SK-N-SH treated with all-trans-retinoic acid at 6 μM for 48 hours (cell line): ENCODE results near the gene IL1R2.

Experiments used
- ATAC-seq: fragments of 200-7000 bp; cut with Tn5 transposase; 3 replicates; pipeline ENCODE4 v1.9.1; 2020; ENCODE audit warnings: mild to moderate bottlenecking, moderate library complexity
- ARNTL ChIP-seq: fragments of 450-650 bp; formaldehyde crosslinking; IDR thresholded peaks from 2 replicates; pipeline ENCODE4 v1.5.0; 2020; ENCODE audit warnings: low read depth, mild to moderate bottlenecking, moderate library complexity, borderline replicate concordance
- BACH2 ChIP-seq: fragments of 250-450 bp; sonication (Bioruptor Pico); IDR thresholded peaks from 2 replicates; pipeline ENCODE4 v1.9.0; 2021; ENCODE audit warnings: mild to moderate bottlenecking, borderline replicate concordance
- CSDC2 ChIP-seq: fragments of 250-450 bp; sonication (Bioruptor Pico); IDR thresholded peaks from 2 replicates; pipeline ENCODE4 v1.5.0; 2020; ENCODE audit warnings: mild to moderate bottlenecking, moderate library complexity
- ESRRG ChIP-seq: fragments of 250-450 bp; sonication (Bioruptor Pico); IDR thresholded peaks from 2 replicates; pipeline ENCODE4 v1.6.1; 2021; ENCODE audit warnings: mild to moderate bottlenecking
- GLIS3 ChIP-seq: fragments of 250-450 bp; sonication (Bioruptor Pico); IDR thresholded peaks from 2 replicates; pipeline ENCODE4 v1.5.0; 2020; ENCODE audit warnings: mild to moderate bottlenecking, moderate library complexity
- ISL1 ChIP-seq: fragments of 250-450 bp; sonication (Bioruptor Pico); IDR thresholded peaks from 2 replicates; pipeline ENCODE4 v2.1.2; 2022; ENCODE audit warnings: mild to moderate bottlenecking, moderate library complexity
- OSR1 ChIP-seq: fragments of 250-450 bp; sonication (Bioruptor Pico); IDR thresholded peaks from 2 replicates; pipeline ENCODE4 v1.8.0; 2022; ENCODE audit warnings: moderate library complexity, mild to moderate bottlenecking, inconsistent platforms
- RARB ChIP-seq: fragments of 250-450 bp; sonication (Bioruptor Pico); IDR thresholded peaks from 2 replicates; pipeline ENCODE4 v1.8.0; 2021; ENCODE audit warnings: mild to moderate bottlenecking, moderate library complexity
- SNAI2 ChIP-seq: fragments of 250-450 bp; sonication (Bioruptor Pico); IDR thresholded peaks from 2 replicates; pipeline ENCODE4 v1.5.0; 2020; ENCODE audit warnings: mild to moderate bottlenecking, moderate library complexity
- TCF4 ChIP-seq: fragments of 250-450 bp; sonication (Bioruptor Pico); IDR thresholded peaks from 2 replicates; pipeline ENCODE4 v1.8.0; 2021; ENCODE audit warnings: mild to moderate bottlenecking, moderate library complexity, borderline replicate concordance
- TOX ChIP-seq: fragments of 250-450 bp; sonication (Bioruptor Pico); IDR thresholded peaks from 2 replicates; pipeline ENCODE4 v1.8.0; 2021; ENCODE audit warnings: mild to moderate bottlenecking, moderate library complexity, borderline replicate concordance
- ZC3H10 ChIP-seq: fragments of 250-450 bp; sonication (Bioruptor Pico); IDR thresholded peaks from 2 replicates; pipeline ENCODE4 v1.5.1; 2021; ENCODE audit warnings: mild to moderate bottlenecking, moderate library complexity
- ZFP3 ChIP-seq: fragments of 250-450 bp; sonication (Bioruptor Pico); IDR thresholded peaks from 2 replicates; pipeline ENCODE4 v1.5.0; 2020; ENCODE audit warnings: mild to moderate bottlenecking, moderate library complexity
- ZFP30 ChIP-seq: fragments of 450-650 bp; formaldehyde crosslinking; IDR thresholded peaks from 2 replicates; pipeline ENCODE4 v1.5.0; 2022; ENCODE audit warnings: mild to moderate bottlenecking, moderate library complexity
- ZNF565 ChIP-seq: fragments of 450-650 bp; formaldehyde crosslinking; conservative IDR thresholded peaks from 2 replicates; pipeline ENCODE4 v1.5.0; 2020; ENCODE audit warnings: low read depth, mild to moderate bottlenecking, moderate library complexity
- ZNF70 ChIP-seq: fragments of 450-650 bp; formaldehyde crosslinking; IDR thresholded peaks from 2 replicates; pipeline ENCODE4 v1.5.0; 2020; ENCODE audit warnings: mild to moderate bottlenecking, moderate library complexity
- ZNF8 ChIP-seq: fragments of 450-650 bp; formaldehyde crosslinking; IDR thresholded peaks from 2 replicates; pipeline ENCODE4 v1.5.0; 2020; ENCODE audit warnings: mild to moderate bottlenecking, moderate library complexity
- TF ChIP-seq, protein P1 (sequence below): fragments of 250-450 bp; sonication (Bioruptor Pico); IDR thresholded peaks from 2 replicates; pipeline ENCODE4 v1.5.0; 2020; ENCODE audit warnings: mild to moderate bottlenecking, moderate library complexity
- TF ChIP-seq, protein P2 (sequence below): fragments of 250-450 bp; sonication (Bioruptor Pico); IDR thresholded peaks from 2 replicates; pipeline ENCODE4 v1.8.0; 2021; ENCODE audit warnings: low read depth, mild to moderate bottlenecking, moderate library complexity, borderline replicate concordance

Gene IL1R2

GRCh38 chr2:102033750-102034682 is 42.3 kb downstream of the IL1R2 start:
- TF ChIP-seq ZNF565 (no peak), ZC3H10 (CRISPR knock-in tag) (no peak), BACH2 (CRISPR knock-in tag) (no peak), RARB (no peak), GLIS3 (CRISPR knock-in tag) (no peak), ZFP30 (CRISPR knock-in tag) (no peak), ZFP3 (no peak), ARNTL (no peak), ESRRG (CRISPR knock-in tag) (no peak), OSR1 (CRISPR knock-in tag) (no peak), SNAI2 (CRISPR knock-in tag) (no peak)
- TF ChIP-seq, protein P1, sequence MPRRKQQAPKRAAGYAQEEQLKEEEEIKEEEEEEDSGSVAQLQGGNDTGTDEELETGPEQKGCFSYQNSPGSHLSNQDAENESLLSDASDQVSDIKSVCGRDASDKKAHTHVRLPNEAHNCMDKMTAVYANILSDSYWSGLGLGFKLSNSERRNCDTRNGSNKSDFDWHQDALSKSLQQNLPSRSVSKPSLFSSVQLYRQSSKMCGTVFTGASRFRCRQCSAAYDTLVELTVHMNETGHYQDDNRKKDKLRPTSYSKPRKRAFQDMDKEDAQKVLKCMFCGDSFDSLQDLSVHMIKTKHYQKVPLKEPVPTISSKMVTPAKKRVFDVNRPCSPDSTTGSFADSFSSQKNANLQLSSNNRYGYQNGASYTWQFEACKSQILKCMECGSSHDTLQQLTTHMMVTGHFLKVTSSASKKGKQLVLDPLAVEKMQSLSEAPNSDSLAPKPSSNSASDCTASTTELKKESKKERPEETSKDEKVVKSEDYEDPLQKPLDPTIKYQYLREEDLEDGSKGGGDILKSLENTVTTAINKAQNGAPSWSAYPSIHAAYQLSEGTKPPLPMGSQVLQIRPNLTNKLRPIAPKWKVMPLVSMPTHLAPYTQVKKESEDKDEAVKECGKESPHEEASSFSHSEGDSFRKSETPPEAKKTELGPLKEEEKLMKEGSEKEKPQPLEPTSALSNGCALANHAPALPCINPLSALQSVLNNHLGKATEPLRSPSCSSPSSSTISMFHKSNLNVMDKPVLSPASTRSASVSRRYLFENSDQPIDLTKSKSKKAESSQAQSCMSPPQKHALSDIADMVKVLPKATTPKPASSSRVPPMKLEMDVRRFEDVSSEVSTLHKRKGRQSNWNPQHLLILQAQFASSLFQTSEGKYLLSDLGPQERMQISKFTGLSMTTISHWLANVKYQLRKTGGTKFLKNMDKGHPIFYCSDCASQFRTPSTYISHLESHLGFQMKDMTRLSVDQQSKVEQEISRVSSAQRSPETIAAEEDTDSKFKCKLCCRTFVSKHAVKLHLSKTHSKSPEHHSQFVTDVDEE, result no peak
- TF ChIP-seq, all 23 proteins: peak for 0
- ATAC-seq, result no peak

DNA sequence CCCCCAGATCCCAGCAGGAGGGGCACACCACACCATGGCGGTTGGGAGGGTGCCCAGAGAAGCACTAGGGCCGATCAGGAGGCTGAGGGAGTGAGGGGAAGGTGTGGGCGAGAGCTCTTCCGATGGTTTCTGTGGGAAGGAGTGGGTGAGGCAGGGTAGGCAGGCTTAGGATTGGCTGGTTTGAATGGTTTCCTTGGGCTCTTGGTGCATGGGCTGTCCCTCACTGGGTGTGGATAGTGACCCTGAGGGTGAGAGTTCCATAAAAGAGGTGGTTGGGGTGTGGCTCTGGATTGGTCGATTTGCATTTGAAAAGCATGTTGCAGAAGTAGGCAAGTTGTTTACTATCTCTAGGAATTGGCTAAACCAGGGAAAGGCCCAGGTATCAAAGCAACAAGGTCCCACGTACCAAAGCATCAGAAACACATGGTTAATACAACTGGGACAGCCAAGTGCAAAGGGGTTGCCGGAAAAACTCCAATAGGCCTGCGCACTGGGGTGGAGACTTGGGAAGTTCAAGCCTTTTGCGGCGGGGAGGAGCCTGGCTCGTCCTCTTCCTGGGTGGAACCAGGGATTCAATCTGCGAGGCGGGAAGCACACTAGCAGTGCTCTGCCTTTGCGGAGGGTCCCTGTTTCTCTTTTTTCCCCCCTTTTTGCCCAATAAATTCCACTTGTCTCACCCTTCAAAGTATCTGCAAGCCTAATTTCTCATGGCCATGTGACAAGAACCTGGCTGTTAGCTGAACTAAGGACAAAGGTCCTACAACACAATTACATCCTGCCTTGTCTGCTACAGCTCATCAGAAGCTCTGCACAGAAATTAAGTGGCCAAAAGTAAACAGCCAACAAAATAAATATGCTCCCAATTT is 43.2 kb downstream of the IL1R2 start:
- no peak for ATAC-seq
- no peak for TF ChIP-seq OSR1 (CRISPR knock-in tag)
- TF ChIP-seq ESRRG (CRISPR knock-in tag), result no peak
- TF ChIP-seq ZNF565, result no peak
- TF ChIP-seq GLIS3 (CRISPR knock-in tag), result no peak
- TF ChIP-seq SNAI2 (CRISPR knock-in tag), result no peak
- no peak for TF ChIP-seq ZFP30 (CRISPR knock-in tag)
- TF ChIP-seq RARB, result no peak
- no peak for TF ChIP-seq ISL1 (CRISPR knock-in tag)
- no peak for TF ChIP-seq ZC3H10 (CRISPR knock-in tag)
- no peak for TF ChIP-seq ZNF70 (CRISPR knock-in tag)
- TF ChIP-seq ARNTL, result no peak

DNA sequence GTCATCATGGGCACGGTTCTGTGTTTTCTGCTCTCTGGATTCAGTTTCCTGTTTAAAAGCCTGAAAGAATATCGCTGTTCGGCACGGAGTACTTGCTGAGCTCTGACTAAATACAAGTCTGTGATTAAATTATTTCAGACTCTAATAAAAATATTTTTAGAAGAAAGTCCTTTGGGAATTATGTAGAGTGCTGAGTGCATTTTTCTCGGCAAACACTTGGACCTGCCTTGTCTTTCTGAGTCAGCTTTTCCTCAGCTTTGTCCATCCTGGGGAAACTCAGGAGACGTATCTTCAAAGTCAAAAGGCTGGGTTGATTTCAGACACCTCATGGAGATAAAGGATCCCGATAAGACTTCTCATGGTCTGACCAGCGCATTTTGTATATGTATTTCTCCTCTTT is 45.9 kb downstream of the IL1R2 start:
- TF ChIP-seq TOX (CRISPR knock-in tag) (no peak), OSR1 (CRISPR knock-in tag) (no peak), CSDC2 (CRISPR knock-in tag) (no peak), ZFP3 (peak; percentile 23; the same call in 1 of the 2 replicates)
- peak; percentile 72 for ATAC-seq

DNA sequence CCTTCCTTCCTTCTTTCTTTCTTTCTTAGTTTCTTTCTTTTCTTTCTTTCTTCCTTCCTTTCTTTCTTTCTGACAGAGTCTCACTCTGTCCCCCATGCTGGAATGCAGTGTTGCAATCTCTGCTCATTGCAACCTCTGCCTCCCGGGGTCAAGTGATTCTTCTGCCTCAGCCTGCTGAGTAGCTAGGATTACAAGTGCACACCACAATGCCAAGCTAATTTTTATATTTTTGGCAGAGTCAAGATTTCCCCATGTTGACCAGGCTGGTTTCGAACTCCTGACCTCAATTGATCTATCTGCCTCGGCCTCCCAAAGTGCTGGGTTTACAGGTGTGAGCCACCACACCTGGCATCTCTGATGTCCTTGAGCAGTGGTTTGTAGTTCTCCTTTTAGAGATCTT is 48.5 kb downstream of the IL1R2 start:
- ATAC-seq, result no peak
- TF ChIP-seq OSR1 (CRISPR knock-in tag) (no peak), RARB (no peak)
- TF ChIP-seq, all 23 proteins: peak for 0

DNA sequence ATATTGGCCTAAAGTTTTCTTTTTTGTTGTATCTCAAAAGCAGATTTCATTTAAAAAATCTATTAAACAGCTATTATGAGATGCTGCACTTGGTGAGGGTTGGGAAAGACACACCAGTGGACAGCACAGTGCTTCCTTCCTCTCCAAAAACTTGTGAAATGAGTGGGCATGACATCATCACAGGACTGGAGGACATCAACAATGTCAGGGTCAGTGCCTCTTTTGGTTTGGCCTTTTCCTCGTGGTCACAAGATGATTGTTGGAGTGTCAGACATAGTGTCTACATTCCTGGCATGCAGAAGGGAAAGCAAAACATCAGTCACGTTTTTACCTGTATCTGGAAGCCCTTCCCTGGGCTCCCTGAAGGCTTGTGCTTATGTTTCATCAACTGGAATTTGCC is 49.6 kb downstream of the IL1R2 start:
- TF ChIP-seq, protein P1, result no peak
- TF ChIP-seq, protein P2, sequence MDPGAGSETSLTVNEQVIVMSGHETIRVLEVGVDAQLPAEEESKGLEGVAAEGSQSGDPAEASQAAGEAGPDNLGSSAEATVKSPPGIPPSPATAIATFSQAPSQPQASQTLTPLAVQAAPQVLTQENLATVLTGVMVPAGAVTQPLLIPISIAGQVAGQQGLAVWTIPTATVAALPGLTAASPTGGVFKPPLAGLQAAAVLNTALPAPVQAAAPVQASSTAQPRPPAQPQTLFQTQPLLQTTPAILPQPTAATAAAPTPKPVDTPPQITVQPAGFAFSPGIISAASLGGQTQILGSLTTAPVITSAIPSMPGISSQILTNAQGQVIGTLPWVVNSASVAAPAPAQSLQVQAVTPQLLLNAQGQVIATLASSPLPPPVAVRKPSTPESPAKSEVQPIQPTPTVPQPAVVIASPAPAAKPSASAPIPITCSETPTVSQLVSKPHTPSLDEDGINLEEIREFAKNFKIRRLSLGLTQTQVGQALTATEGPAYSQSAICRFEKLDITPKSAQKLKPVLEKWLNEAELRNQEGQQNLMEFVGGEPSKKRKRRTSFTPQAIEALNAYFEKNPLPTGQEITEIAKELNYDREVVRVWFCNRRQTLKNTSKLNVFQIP (CRISPR knock-in tag), result no peak
- TF ChIP-seq TCF4 (CRISPR knock-in tag) (no peak), ZNF8 (CRISPR knock-in tag) (no peak)
- no peak for ATAC-seq
